ENCODE measurements around the gene IGSF1. TPM values are rescaled to one million over a fixed set of nuclear protein-coding genes. Genes with fewer than 3 reads are reported as not detected.

The IGSF1 gene, protein sequence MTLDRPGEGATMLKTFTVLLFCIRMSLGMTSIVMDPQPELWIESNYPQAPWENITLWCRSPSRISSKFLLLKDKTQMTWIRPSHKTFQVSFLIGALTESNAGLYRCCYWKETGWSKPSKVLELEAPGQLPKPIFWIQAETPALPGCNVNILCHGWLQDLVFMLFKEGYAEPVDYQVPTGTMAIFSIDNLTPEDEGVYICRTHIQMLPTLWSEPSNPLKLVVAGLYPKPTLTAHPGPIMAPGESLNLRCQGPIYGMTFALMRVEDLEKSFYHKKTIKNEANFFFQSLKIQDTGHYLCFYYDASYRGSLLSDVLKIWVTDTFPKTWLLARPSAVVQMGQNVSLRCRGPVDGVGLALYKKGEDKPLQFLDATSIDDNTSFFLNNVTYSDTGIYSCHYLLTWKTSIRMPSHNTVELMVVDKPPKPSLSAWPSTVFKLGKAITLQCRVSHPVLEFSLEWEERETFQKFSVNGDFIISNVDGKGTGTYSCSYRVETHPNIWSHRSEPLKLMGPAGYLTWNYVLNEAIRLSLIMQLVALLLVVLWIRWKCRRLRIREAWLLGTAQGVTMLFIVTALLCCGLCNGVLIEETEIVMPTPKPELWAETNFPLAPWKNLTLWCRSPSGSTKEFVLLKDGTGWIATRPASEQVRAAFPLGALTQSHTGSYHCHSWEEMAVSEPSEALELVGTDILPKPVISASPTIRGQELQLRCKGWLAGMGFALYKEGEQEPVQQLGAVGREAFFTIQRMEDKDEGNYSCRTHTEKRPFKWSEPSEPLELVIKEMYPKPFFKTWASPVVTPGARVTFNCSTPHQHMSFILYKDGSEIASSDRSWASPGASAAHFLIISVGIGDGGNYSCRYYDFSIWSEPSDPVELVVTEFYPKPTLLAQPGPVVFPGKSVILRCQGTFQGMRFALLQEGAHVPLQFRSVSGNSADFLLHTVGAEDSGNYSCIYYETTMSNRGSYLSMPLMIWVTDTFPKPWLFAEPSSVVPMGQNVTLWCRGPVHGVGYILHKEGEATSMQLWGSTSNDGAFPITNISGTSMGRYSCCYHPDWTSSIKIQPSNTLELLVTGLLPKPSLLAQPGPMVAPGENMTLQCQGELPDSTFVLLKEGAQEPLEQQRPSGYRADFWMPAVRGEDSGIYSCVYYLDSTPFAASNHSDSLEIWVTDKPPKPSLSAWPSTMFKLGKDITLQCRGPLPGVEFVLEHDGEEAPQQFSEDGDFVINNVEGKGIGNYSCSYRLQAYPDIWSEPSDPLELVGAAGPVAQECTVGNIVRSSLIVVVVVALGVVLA (N-terminal part only)
- 0.08 TPM for total RNA-seq (2021; ENCODE audit: unreplicated experiment)
- 0.05 TPM for polyA plus RNA-seq (2012; ENCODE audit: insufficient read length)
- Bru-seq, nascent RNA, result percentile 1 among the genes with signal in this experiment
- percentile 1 among the genes with signal in this experiment for BruChase-seq, experiment 1, labeled RNA remaining after a 2-hour chase
- percentile 1 among the genes with signal in this experiment for BruChase-seq, experiment 2, labeled RNA remaining after a 6-hour chase
- long read RNA-seq, result 0 reads

- Histone ChIP-seq H3K27me3 (ENCODE audit: control insufficient read depth, insufficient read depth, low read length) (no peaks in the 10 kb centered on the region), H3K27ac (ENCODE audit: low read length) (no peak within 1 kb of the TSS), H3K9me3 (ENCODE audit: control insufficient read depth, insufficient read depth, low read depth, low read length) (no peaks in the 10 kb centered on the region), H3K4me1 (ENCODE audit: control insufficient read depth, insufficient read depth, low read length) (no peaks in the 10 kb centered on the region), H3K36me3 (ENCODE audit: control insufficient read depth, insufficient read depth, low read length) (no peaks in the 10 kb centered on the region), H3K4me3 (ENCODE audit: low read depth in 2 of 2, low read length in 2 of 2) (peak within 1 kb of the TSS; percentile 4 to 40; a peak in 3 of 4 replicates)
- no TSS peak for BruUV-seq (replicated peaks)
- in situ Hi-C loops (cut with HindIII; ENCODE audit: low pct_unique_long_range_greater_than_20kb, low sequenced_read_pairs), result no loop called here
- DNase-seq (ENCODE audit: low read depth, low spot score) (no peak), ATAC-seq (peak; percentile 73)
- ChIA-PET POLR2A (no interaction called here), CTCF (no interaction called here)
- TF ChIP-seq, protein P1, sequence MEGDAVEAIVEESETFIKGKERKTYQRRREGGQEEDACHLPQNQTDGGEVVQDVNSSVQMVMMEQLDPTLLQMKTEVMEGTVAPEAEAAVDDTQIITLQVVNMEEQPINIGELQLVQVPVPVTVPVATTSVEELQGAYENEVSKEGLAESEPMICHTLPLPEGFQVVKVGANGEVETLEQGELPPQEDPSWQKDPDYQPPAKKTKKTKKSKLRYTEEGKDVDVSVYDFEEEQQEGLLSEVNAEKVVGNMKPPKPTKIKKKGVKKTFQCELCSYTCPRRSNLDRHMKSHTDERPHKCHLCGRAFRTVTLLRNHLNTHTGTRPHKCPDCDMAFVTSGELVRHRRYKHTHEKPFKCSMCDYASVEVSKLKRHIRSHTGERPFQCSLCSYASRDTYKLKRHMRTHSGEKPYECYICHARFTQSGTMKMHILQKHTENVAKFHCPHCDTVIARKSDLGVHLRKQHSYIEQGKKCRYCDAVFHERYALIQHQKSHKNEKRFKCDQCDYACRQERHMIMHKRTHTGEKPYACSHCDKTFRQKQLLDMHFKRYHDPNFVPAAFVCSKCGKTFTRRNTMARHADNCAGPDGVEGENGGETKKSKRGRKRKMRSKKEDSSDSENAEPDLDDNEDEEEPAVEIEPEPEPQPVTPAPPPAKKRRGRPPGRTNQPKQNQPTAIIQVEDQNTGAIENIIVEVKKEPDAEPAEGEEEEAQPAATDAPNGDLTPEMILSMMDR (IDR thresholded peaks at IDR 0.05), result no peak
- no peak for TF ChIP-seq TCF7L2 (IDR thresholded peaks at IDR 0.05; ENCODE audit: low read depth, low read length)
- no peak for TF ChIP-seq POLR2AphosphoS5 (IDR thresholded peaks at IDR 0.05; ENCODE audit: low read depth, low read length)
- TF ChIP-seq, protein P2, sequence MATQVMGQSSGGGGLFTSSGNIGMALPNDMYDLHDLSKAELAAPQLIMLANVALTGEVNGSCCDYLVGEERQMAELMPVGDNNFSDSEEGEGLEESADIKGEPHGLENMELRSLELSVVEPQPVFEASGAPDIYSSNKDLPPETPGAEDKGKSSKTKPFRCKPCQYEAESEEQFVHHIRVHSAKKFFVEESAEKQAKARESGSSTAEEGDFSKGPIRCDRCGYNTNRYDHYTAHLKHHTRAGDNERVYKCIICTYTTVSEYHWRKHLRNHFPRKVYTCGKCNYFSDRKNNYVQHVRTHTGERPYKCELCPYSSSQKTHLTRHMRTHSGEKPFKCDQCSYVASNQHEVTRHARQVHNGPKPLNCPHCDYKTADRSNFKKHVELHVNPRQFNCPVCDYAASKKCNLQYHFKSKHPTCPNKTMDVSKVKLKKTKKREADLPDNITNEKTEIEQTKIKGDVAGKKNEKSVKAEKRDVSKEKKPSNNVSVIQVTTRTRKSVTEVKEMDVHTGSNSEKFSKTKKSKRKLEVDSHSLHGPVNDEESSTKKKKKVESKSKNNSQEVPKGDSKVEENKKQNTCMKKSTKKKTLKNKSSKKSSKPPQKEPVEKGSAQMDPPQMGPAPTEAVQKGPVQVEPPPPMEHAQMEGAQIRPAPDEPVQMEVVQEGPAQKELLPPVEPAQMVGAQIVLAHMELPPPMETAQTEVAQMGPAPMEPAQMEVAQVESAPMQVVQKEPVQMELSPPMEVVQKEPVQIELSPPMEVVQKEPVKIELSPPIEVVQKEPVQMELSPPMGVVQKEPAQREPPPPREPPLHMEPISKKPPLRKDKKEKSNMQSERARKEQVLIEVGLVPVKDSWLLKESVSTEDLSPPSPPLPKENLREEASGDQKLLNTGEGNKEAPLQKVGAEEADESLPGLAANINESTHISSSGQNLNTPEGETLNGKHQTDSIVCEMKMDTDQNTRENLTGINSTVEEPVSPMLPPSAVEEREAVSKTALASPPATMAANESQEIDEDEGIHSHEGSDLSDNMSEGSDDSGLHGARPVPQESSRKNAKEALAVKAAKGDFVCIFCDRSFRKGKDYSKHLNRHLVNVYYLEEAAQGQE (IDR thresholded peaks at IDR 0.05; ENCODE audit: insufficient read depth in 1 of 2, low read depth in 2 of 2, low read length in 1 of 2), result no peak
- TF ChIP-seq SIN3A (IDR thresholded peaks at IDR 0.05; ENCODE audit: borderline replicate concordance, insufficient read depth, low read depth, low read length), result no peak
- intact Hi-C loops (cut with micrococcal nuclease; ENCODE audit: unreplicated experiment), result no loop called here
Observed at GRCh38 chrX:131288738-131289511, at the start of gene IGSF1. TSS of gene IGSF1 (minus strand) at chrX:131289306. CDS start at chrX:131286674, 2,632 bp downstream.

- no peak for TF ChIP-seq POLR2AphosphoS5 (IDR thresholded peaks at IDR 0.05; ENCODE audit: low read depth, low read length)
- TF ChIP-seq, protein P2 (IDR thresholded peaks at IDR 0.05; ENCODE audit: insufficient read depth in 1 of 2, low read depth in 2 of 2, low read length in 1 of 2), result no peak
- TF ChIP-seq, protein P1 (IDR thresholded peaks at IDR 0.05), result no peak
- no peak for TF ChIP-seq SIN3A (IDR thresholded peaks at IDR 0.05; ENCODE audit: borderline replicate concordance, insufficient read depth, low read depth, low read length)
- TF ChIP-seq TCF7L2 (IDR thresholded peaks at IDR 0.05; ENCODE audit: low read depth, low read length), result no peak
- no peak overlapping the region for H3K27ac ChIP-seq (ENCODE audit: low read length)
- H3K9me3 ChIP-seq (ENCODE audit: control insufficient read depth, insufficient read depth, low read depth, low read length), result no peaks in the 10 kb centered on the region
- in situ Hi-C loops (cut with HindIII; ENCODE audit: low pct_unique_long_range_greater_than_20kb, low sequenced_read_pairs), result no loop called here
- no peak overlapping the region for H3K4me3 ChIP-seq (ENCODE audit: low read depth in 2 of 2, low read length in 2 of 2)
- ATAC-seq (no peak), DNase-seq (ENCODE audit: low read depth, low spot score) (no peak)
- no TSS peak for BruUV-seq (replicated peaks)
- intact Hi-C loops (cut with micrococcal nuclease; ENCODE audit: unreplicated experiment), result no loop called here
- no peaks in the 10 kb centered on the region for H3K27me3 ChIP-seq (ENCODE audit: control insufficient read depth, insufficient read depth, low read length)
- CTCF ChIA-PET, result no interaction called here
- H3K36me3 ChIP-seq (ENCODE audit: control insufficient read depth, insufficient read depth, low read length), result no peaks in the 10 kb centered on the region
- no peaks in the 10 kb centered on the region for H3K4me1 ChIP-seq (ENCODE audit: control insufficient read depth, insufficient read depth, low read length)
- POLR2A ChIA-PET, result no interaction called here
Observed at GRCh38 chrX:131332331-131332730, 43.2 kb upstream of the IGSF1 start.

Data from Panc1 (cell line).